ENCODE results near the gene CAPN9.
A peak's percentile ranks its signal among the peaks of the same experiment; 100 is the strongest.

Gene CAPN9

GRCh38 chr1:230745071-230745470 lies 2.1 kb upstream of the CAPN9 start:
- DNase-seq (ENCODE audit: low read depth in 2 of 2) = no peak

GRCh38 chr1:230746617-230747016 lies 571 bp upstream of the CAPN9 start:
- no peak for DNase-seq (ENCODE audit: low read depth in 2 of 2)

- no peak for DNase-seq (ENCODE audit: low read depth in 2 of 2)
Measured at GRCh38 chr1:230747890-230748800, 957 bp downstream of the CAPN9 start.

- no peak for DNase-seq (ENCODE audit: low read depth in 2 of 2)
Measured at GRCh38 chr1:230749150-230749549, 2.0 kb downstream of the CAPN9 start.

- no peak for DNase-seq (ENCODE audit: low read depth in 2 of 2)
Measured at GRCh38 chr1:230749635-230750034, 2.4 kb downstream of the CAPN9 start.

GRCh38 chr1:230750576-230750975 lies 3.4 kb downstream of the CAPN9 start:
- DNase-seq (ENCODE audit: low read depth in 2 of 2) = no peak

- DNase-seq (ENCODE audit: low read depth in 2 of 2) = no peak
Measured at GRCh38 chr1:230750986-230751625, 3.9 kb downstream of the CAPN9 start.

GRCh38 chr1:230752407-230752806 lies 5.2 kb downstream of the CAPN9 start:
- no peak for DNase-seq (ENCODE audit: low read depth in 2 of 2)

- no peak for DNase-seq (ENCODE audit: low read depth in 2 of 2)
Measured at GRCh38 chr1:230753191-230753585, 6.0 kb downstream of the CAPN9 start.

GRCh38 chr1:230753586-230754251 lies 6.5 kb downstream of the CAPN9 start:
- peak in 1 of 2 donors; percentile 10 for DNase-seq (ENCODE audit: low read depth in 2 of 2)

- DNase-seq (ENCODE audit: low read depth in 2 of 2) = no peak
Measured at GRCh38 chr1:230754796-230755195, 7.6 kb downstream of the CAPN9 start.

GRCh38 chr1:230757856-230758708 lies 10.9 kb downstream of the CAPN9 start:
- DNase-seq (ENCODE audit: low read depth in 2 of 2) = no peak

GRCh38 chr1:230758709-230759368 lies 11.7 kb downstream of the CAPN9 start:
- no peak for DNase-seq (ENCODE audit: low read depth in 2 of 2)

- DNase-seq (ENCODE audit: low read depth in 2 of 2) = no peak
Measured at GRCh38 chr1:230759369-230760065, 12.3 kb downstream of the CAPN9 start.

- DNase-seq (ENCODE audit: low read depth in 2 of 2) = no peak
Measured at GRCh38 chr1:230760360-230760827, 13.2 kb downstream of the CAPN9 start.

GRCh38 chr1:230761443-230762167 lies 14.4 kb downstream of the CAPN9 start:
- no peak for DNase-seq (ENCODE audit: low read depth in 2 of 2)

- DNase-seq (ENCODE audit: low read depth in 2 of 2) = no peak
Measured at GRCh38 chr1:230763927-230764591, 16.9 kb downstream of the CAPN9 start.

- no peak for DNase-seq (ENCODE audit: low read depth in 2 of 2)
Measured at GRCh38 chr1:230766318-230766717, 19.1 kb downstream of the CAPN9 start.

All from stimulated activated CD8-positive, alpha-beta memory T cell treated with anti-CD3 and anti-CD28 coated beads, Interleukin-2, amount 100 ng/mL, for 48 hours (primary cell).